OCI-LY7 (cell line): Measurements from ENCODE around the gene SMAP2. TPM values are rescaled to one million over a fixed set of nuclear protein-coding genes. Genes with fewer than 3 reads are reported as not detected.

Source experiments
- BruUV-seq: library from RNA; stranded (reverse); fragments of 400-500 nt; replicated peaks from 2 replicates; lab custom pipeline; 2021; lab: Mats Ljungman, UMichigan
- CTCF ChIA-PET: fragments of 300-600 bp; sonication (Branson Sonifier 250); formaldehyde crosslinking; loops from one replicate; lab custom pipeline; 2022; ENCODE audit warnings: antibody characterized with exemption; ENCODE audit not compliant: unreplicated experiment; lab: Charles Lee
- POLR2A ChIA-PET: fragments of 300-600 bp; sonication (Branson Sonifier 250); formaldehyde crosslinking; loops from one replicate; lab custom pipeline; 2022; ENCODE audit warnings: antibody characterized with exemption; lab: Charles Lee
- DNase-seq: peaks from one replicate; pipeline ENCODE4 v3.0.0-alpha.2; 2015; ENCODE audit warnings: low spot score
- H2AFZ ChIP-seq: fragments of 200-600 bp; sonication (generic), shearing (Covaris generic); 2 replicates; pipeline ENCODE4 v1.6.1; 2014; ENCODE audit warnings: mild to moderate bottlenecking, antibody characterized with exemption, low read length, moderate library complexity
- H3K27ac ChIP-seq: fragments of 200-600 bp; sonication (generic); 2 replicates; pipeline ENCODE4 v1.5.1; 2014; ENCODE audit warnings: mixed run types, low read depth, mild to moderate bottlenecking, moderate library complexity, low read length, inconsistent platforms; ENCODE audit not compliant: poor library complexity, severe bottlenecking
- H3K36me3 ChIP-seq: fragments of 200-600 bp; sonication (generic); 2 replicates; pipeline ENCODE4 v1.6.1; 2014; ENCODE audit warnings: mild to moderate bottlenecking, antibody characterized with exemption, low read length, moderate library complexity, mixed read lengths; ENCODE audit not compliant: insufficient read depth
- H3K4me1 ChIP-seq: fragments of 200-600 bp; sonication (generic); 2 replicates; pipeline ENCODE4 v1.5.1; 2014; ENCODE audit warnings: mild to moderate bottlenecking, low read length; ENCODE audit not compliant: insufficient read depth, poor library complexity, severe bottlenecking
- H3K4me2 ChIP-seq: fragments of 200-600 bp; sonication (generic); 2 replicates; pipeline ENCODE4 v1.6.1; 2014; ENCODE audit warnings: mild to moderate bottlenecking, low read length
- H3K4me3 ChIP-seq: fragments of 200-600 bp; sonication (generic); 2 replicates; pipeline ENCODE4 v1.5.1; 2014; ENCODE audit warnings: mild to moderate bottlenecking, low read depth, low read length; ENCODE audit not compliant: poor library complexity, severe bottlenecking
- H3K79me2 ChIP-seq: fragments of 200-600 bp; sonication (generic); 2 replicates; pipeline ENCODE4 v1.6.1; 2016; ENCODE audit warnings: low read depth, mild to moderate bottlenecking, low read length, moderate library complexity, mixed read lengths; ENCODE audit not compliant: insufficient read depth
- H3K9me2 ChIP-seq: fragments of 200-600 bp; sonication (generic); 2 replicates; pipeline ENCODE4 v1.6.1; 2016; ENCODE audit warnings: mild to moderate bottlenecking, low read length, mixed read lengths; ENCODE audit not compliant: insufficient read depth
- H3K9me3 ChIP-seq: fragments of 200-600 bp; sonication (generic); 2 replicates; pipeline ENCODE4 v1.6.1; 2014; ENCODE audit warnings: mild to moderate bottlenecking, mixed run types, low read length, mixed read lengths
- H4K20me1 ChIP-seq: fragments of 200-600 bp; sonication (generic); 2 replicates; pipeline ENCODE4 v1.6.1; 2014; ENCODE audit warnings: mild to moderate bottlenecking, antibody characterized with exemption, low read length, moderate library complexity, mixed read lengths; ENCODE audit not compliant: insufficient read depth
- EZH2phosphoT487 ChIP-seq: fragments of 200-600 bp; sonication (generic); IDR thresholded peaks from 2 replicates; pipeline ENCODE4 v1.6.1; 2018; ENCODE audit warnings: low read depth, borderline replicate concordance, mild to moderate bottlenecking, mixed run types, antibody characterized with exemption, low read length, moderate library complexity, mixed read lengths
- intact Hi-C: fragments of 100-400 bp; cut with micrococcal nuclease; formaldehyde crosslinking; loops from one replicate; pipeline ENCODE4 v1.10.0; 2022; ENCODE audit not compliant: unreplicated experiment
- total RNA-seq, 2 experiments: library from RNA; depleted of rRNA in 1 of 2; stranded (reverse); fragments of >200 nt in 1 of 2; shearing (Covaris generic) in 1 of 2; gene quantifications; 2 replicates each; pipeline ENCODE4 v1.2.3, GENCODE V29; 2014 to 2022
- TF ChIP-seq, protein P1 (sequence below): fragments of 200-600 bp; sonication (generic); conservative IDR thresholded peaks from 2 replicates; pipeline ENCODE4 v1.5.1; 2014; ENCODE audit warnings: mild to moderate bottlenecking, antibody characterized with exemption, low read length, moderate library complexity, mixed read lengths

Gene SMAP2
- total RNA-seq, 2 experiments from 2014 or later, result 50.3 to 105 TPM

DNA sequence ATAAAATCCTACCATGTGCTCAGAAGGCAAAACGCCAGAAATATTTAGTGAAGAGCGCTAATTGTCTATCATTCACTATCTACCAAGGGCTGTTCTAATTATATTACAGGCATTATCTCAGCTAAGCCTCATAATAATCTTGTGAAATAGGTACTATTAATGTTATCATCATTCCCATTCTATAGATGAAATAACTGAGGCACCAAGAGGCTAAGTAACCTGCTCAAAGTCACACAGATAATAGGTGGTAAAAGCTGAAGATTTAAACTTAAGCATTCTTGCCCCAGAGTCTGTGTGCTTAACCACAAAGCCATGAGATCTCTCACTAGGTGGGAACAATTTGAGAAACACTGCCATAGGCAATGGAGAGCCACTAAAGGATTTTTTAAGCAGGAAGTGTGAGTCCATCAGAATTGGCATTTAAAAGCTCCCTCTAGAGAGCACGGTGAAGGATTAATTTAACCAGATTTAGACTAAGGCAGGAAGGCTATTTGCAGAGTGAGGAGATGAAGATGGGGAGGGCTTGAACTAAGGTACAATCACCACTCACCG lies 1.7 kb upstream of the SMAP2 start:
- ChIA-PET POLR2A (interaction anchor here (0.5 to 1.1 kb wide), 5 partner anchors 8 to 215 kb away, joined by 3 to 7 read pairs (median 3); no protein-coding TSS in a partner anchor), CTCF (interaction anchor here (0.5 to 1.4 kb wide), 2 partner anchors 8 to 647 kb away, joined by 5 read pairs; no protein-coding TSS in a partner anchor)
- BruUV-seq, result no TSS peak
- Histone ChIP-seq H3K9me2 (no peaks in the 10 kb centered on the region), H2AFZ (peak overlapping the region; percentile 61), H3K27ac (no peak overlapping the region), H3K4me3 (no peak overlapping the region), H3K79me2 (peaks cover 32% of the 10 kb centered on the region), H3K4me2 (no peak overlapping the region), H3K4me1 (peaks cover 31% of the 10 kb centered on the region), H3K36me3 (peaks cover 7% of the 10 kb centered on the region; the same call in 1 of the 2 replicates), H3K9me3 (no peaks in the 10 kb centered on the region), H4K20me1 (no peaks in the 10 kb centered on the region)
- intact Hi-C loops, result no loop called here
- DNase-seq, result no peak
- TF ChIP-seq, protein P1, sequence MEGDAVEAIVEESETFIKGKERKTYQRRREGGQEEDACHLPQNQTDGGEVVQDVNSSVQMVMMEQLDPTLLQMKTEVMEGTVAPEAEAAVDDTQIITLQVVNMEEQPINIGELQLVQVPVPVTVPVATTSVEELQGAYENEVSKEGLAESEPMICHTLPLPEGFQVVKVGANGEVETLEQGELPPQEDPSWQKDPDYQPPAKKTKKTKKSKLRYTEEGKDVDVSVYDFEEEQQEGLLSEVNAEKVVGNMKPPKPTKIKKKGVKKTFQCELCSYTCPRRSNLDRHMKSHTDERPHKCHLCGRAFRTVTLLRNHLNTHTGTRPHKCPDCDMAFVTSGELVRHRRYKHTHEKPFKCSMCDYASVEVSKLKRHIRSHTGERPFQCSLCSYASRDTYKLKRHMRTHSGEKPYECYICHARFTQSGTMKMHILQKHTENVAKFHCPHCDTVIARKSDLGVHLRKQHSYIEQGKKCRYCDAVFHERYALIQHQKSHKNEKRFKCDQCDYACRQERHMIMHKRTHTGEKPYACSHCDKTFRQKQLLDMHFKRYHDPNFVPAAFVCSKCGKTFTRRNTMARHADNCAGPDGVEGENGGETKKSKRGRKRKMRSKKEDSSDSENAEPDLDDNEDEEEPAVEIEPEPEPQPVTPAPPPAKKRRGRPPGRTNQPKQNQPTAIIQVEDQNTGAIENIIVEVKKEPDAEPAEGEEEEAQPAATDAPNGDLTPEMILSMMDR, result no peak
- no peak for TF ChIP-seq EZH2phosphoT487

- Histone ChIP-seq H3K9me2 (no peaks in the 10 kb centered on the region), H3K27ac (no peak overlapping the region), H3K4me1 (peaks cover 41% of the 10 kb centered on the region), H4K20me1 (no peaks in the 10 kb centered on the region), H3K36me3 (peaks cover 15% of the 10 kb centered on the region; the same call in 1 of the 2 replicates), H3K79me2 (peaks cover 42% of the 10 kb centered on the region), H3K4me3 (peak overlapping the region; percentile 92), H3K4me2 (peak overlapping the region; percentile 56), H3K9me3 (no peaks in the 10 kb centered on the region), H2AFZ (peak overlapping the region; percentile 61)
- ChIA-PET POLR2A (interaction anchor here (0.7 to 3.8 kb wide), 12 partner anchors 9 to 38 kb away, joined by 3 to 45 read pairs (median 4); no protein-coding TSS in a partner anchor), CTCF (interaction anchor here (1.0 to 1.4 kb wide), 4 partner anchors 9 to 13 kb away, joined by 4 to 13 read pairs (median 7); no protein-coding TSS in a partner anchor)
- no peak for DNase-seq
- BruUV-seq, result no TSS peak
- intact Hi-C loops, result no loop called here
- no peak for TF ChIP-seq EZH2phosphoT487
- TF ChIP-seq, protein P1, result no peak
Observed at GRCh38 chr1:40372658-40373322, 737 bp upstream of the SMAP2 start.
